ENCODE results near the gene LRRTM2.

The LRRTM2 gene

GRCh38 chr5:138883211-138883610, 8.1 kb upstream of the LRRTM2 start:
- TF ChIP-seq ZFP3 (CRISPR knock-in tag; IDR thresholded peaks at IDR 0.05): no peak
- TF ChIP-seq TOX (CRISPR knock-in tag; IDR thresholded peaks at IDR 0.05; ENCODE audit: borderline replicate concordance): no peak
- no peak for TF ChIP-seq TSHZ2 (CRISPR knock-in tag; IDR thresholded peaks at IDR 0.05)
- TF ChIP-seq ZFP30 (CRISPR knock-in tag; IDR thresholded peaks at IDR 0.05): no peak
- no peak for TF ChIP-seq ZNF8 (CRISPR knock-in tag; IDR thresholded peaks at IDR 0.05)
- TF ChIP-seq, protein P1, sequence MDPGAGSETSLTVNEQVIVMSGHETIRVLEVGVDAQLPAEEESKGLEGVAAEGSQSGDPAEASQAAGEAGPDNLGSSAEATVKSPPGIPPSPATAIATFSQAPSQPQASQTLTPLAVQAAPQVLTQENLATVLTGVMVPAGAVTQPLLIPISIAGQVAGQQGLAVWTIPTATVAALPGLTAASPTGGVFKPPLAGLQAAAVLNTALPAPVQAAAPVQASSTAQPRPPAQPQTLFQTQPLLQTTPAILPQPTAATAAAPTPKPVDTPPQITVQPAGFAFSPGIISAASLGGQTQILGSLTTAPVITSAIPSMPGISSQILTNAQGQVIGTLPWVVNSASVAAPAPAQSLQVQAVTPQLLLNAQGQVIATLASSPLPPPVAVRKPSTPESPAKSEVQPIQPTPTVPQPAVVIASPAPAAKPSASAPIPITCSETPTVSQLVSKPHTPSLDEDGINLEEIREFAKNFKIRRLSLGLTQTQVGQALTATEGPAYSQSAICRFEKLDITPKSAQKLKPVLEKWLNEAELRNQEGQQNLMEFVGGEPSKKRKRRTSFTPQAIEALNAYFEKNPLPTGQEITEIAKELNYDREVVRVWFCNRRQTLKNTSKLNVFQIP (CRISPR knock-in tag; IDR thresholded peaks at IDR 0.05; ENCODE audit: borderline replicate concordance, low read depth): no peak
- TF ChIP-seq RARB (CRISPR knock-in tag; IDR thresholded peaks at IDR 0.05): no peak
- TF ChIP-seq ZNF565 (CRISPR knock-in tag; conservative IDR thresholded peaks at IDR 0.05; ENCODE audit: low read depth): no peak
- no peak for TF ChIP-seq ZC3H10 (CRISPR knock-in tag; IDR thresholded peaks at IDR 0.05)
- TF ChIP-seq SNAI2 (CRISPR knock-in tag; IDR thresholded peaks at IDR 0.05): no peak
- TF ChIP-seq, protein P2, sequence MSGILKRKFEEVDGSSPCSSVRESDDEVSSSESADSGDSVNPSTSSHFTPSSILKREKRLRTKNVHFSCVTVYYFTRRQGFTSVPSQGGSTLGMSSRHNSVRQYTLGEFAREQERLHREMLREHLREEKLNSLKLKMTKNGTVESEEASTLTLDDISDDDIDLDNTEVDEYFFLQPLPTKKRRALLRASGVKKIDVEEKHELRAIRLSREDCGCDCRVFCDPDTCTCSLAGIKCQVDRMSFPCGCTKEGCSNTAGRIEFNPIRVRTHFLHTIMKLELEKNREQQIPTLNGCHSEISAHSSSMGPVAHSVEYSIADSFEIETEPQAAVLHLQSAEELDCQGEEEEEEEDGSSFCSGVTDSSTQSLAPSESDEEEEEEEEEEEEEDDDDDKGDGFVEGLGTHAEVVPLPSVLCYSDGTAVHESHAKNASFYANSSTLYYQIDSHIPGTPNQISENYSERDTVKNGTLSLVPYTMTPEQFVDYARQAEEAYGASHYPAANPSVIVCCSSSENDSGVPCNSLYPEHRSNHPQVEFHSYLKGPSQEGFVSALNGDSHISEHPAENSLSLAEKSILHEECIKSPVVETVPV (CRISPR knock-in tag; IDR thresholded peaks at IDR 0.05): no peak
- TF ChIP-seq, protein P3, sequence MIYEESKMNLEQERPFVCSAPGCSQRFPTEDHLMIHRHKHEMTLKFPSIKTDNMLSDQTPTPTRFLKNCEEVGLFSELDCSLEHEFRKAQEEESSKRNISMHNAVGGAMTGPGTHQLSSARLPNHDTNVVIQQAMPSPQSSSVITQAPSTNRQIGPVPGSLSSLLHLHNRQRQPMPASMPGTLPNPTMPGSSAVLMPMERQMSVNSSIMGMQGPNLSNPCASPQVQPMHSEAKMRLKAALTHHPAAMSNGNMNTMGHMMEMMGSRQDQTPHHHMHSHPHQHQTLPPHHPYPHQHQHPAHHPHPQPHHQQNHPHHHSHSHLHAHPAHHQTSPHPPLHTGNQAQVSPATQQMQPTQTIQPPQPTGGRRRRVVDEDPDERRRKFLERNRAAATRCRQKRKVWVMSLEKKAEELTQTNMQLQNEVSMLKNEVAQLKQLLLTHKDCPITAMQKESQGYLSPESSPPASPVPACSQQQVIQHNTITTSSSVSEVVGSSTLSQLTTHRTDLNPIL (CRISPR knock-in tag; IDR thresholded peaks at IDR 0.05; ENCODE audit: low read depth): no peak
- no peak for TF ChIP-seq ARNTL (CRISPR knock-in tag; IDR thresholded peaks at IDR 0.05; ENCODE audit: borderline replicate concordance, low read depth)
- no peak for TF ChIP-seq PPARA (CRISPR knock-in tag; IDR thresholded peaks at IDR 0.05; ENCODE audit: borderline replicate concordance)
- no peak for TF ChIP-seq ZNF70 (CRISPR knock-in tag; IDR thresholded peaks at IDR 0.05)
- TF ChIP-seq, protein P4, sequence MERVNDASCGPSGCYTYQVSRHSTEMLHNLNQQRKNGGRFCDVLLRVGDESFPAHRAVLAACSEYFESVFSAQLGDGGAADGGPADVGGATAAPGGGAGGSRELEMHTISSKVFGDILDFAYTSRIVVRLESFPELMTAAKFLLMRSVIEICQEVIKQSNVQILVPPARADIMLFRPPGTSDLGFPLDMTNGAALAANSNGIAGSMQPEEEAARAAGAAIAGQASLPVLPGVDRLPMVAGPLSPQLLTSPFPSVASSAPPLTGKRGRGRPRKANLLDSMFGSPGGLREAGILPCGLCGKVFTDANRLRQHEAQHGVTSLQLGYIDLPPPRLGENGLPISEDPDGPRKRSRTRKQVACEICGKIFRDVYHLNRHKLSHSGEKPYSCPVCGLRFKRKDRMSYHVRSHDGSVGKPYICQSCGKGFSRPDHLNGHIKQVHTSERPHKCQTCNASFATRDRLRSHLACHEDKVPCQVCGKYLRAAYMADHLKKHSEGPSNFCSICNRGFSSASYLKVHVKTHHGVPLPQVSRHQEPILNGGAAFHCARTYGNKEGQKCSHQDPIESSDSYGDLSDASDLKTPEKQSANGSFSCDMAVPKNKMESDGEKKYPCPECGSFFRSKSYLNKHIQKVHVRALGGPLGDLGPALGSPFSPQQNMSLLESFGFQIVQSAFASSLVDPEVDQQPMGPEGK (CRISPR knock-in tag; IDR thresholded peaks at IDR 0.05; ENCODE audit: borderline replicate concordance): no peak
- TF ChIP-seq TCF4 (CRISPR knock-in tag; IDR thresholded peaks at IDR 0.05; ENCODE audit: borderline replicate concordance): no peak
- TF ChIP-seq BACH2 (CRISPR knock-in tag; IDR thresholded peaks at IDR 0.05; ENCODE audit: borderline replicate concordance): no peak
- TF ChIP-seq GLIS3 (CRISPR knock-in tag; IDR thresholded peaks at IDR 0.05): no peak
- TF ChIP-seq ISL1 (CRISPR knock-in tag; IDR thresholded peaks at IDR 0.05): no peak
- no peak for ATAC-seq

- no peak for ATAC-seq
- TF ChIP-seq PPARA (CRISPR knock-in tag; IDR thresholded peaks at IDR 0.05; ENCODE audit: borderline replicate concordance): no peak
- TF ChIP-seq, protein P1 (CRISPR knock-in tag; IDR thresholded peaks at IDR 0.05; ENCODE audit: borderline replicate concordance, low read depth): no peak
- TF ChIP-seq, protein P3 (CRISPR knock-in tag; IDR thresholded peaks at IDR 0.05; ENCODE audit: low read depth): no peak
- no peak for TF ChIP-seq BACH2 (CRISPR knock-in tag; IDR thresholded peaks at IDR 0.05; ENCODE audit: borderline replicate concordance)
- TF ChIP-seq ISL1 (CRISPR knock-in tag; IDR thresholded peaks at IDR 0.05): no peak
- no peak for TF ChIP-seq ZC3H10 (CRISPR knock-in tag; IDR thresholded peaks at IDR 0.05)
- TF ChIP-seq ARNTL (CRISPR knock-in tag; IDR thresholded peaks at IDR 0.05; ENCODE audit: borderline replicate concordance, low read depth): no peak
- no peak for TF ChIP-seq OSR1 (CRISPR knock-in tag; IDR thresholded peaks at IDR 0.05)
- no peak for TF ChIP-seq ZNF70 (CRISPR knock-in tag; IDR thresholded peaks at IDR 0.05)
- TF ChIP-seq, protein P4 (CRISPR knock-in tag; IDR thresholded peaks at IDR 0.05; ENCODE audit: borderline replicate concordance): no peak
Observed at GRCh38 chr5:138878437-138879235, 3.5 kb upstream of the LRRTM2 start.
